AG04450 (cell line): ENCODE results near the gene LRRC53. TPM values are rescaled to one million over a fixed set of nuclear protein-coding genes. Genes with fewer than 3 reads are reported as not detected.

Source experiments
- CTCF ChIA-PET: fragments of 300-600, 350-600 bp; formaldehyde crosslinking; extraction: SDS; loops from one replicate; lab custom pipeline; 2022; ENCODE audit warnings: antibody characterized with exemption, inconsistent platforms; lab: Charles Lee
- POLR2A ChIA-PET: fragments of 350-600 bp; formaldehyde crosslinking; extraction: SDS; loops from one replicate; lab custom pipeline; 2021; ENCODE audit warnings: antibody characterized with exemption, inconsistent platforms; lab: Yijun Ruan, JAX
- DNase-seq: peaks from one replicate; pipeline ENCODE4 v3.0.0-alpha.2; 2011; ENCODE audit warnings: low read depth, low spot score
- H3K27ac ChIP-seq: one replicate; pipeline ENCODE4 v1.5.1; 2012; ENCODE audit warnings: low read depth, low read length, control low read depth
- H3K27me3 ChIP-seq: one replicate; pipeline ENCODE4 v1.6.0; 2012; ENCODE audit warnings: low read length; ENCODE audit not compliant: control insufficient read depth, insufficient read depth
- H3K4me3 ChIP-seq: 2 replicates; pipeline ENCODE4 v1.5.1; 2011; ENCODE audit warnings: mild to moderate bottlenecking, low read depth, low read length, control low read depth
- H3K9me3 ChIP-seq: 2 replicates; pipeline ENCODE4 v1.5.1; 2012; ENCODE audit warnings: low read length; ENCODE audit not compliant: control insufficient read depth, insufficient read depth
- CTCF ChIP-seq: IDR thresholded peaks from 2 replicates; pipeline ENCODE4 v1.5.1; 2011; ENCODE audit warnings: low read depth, low read length, control low read depth, inconsistent platforms
- polyA plus RNA-seq: library from polyadenylated mRNA; depleted of rRNA; stranded (reverse); fragments of >200 nt; gene quantifications from 2 replicates; pipeline ENCODE4 v1.2.3, GENCODE V29; 2011

The LRRC53 gene
- polyA plus RNA-seq, 1 experiment: not detected

DNA sequence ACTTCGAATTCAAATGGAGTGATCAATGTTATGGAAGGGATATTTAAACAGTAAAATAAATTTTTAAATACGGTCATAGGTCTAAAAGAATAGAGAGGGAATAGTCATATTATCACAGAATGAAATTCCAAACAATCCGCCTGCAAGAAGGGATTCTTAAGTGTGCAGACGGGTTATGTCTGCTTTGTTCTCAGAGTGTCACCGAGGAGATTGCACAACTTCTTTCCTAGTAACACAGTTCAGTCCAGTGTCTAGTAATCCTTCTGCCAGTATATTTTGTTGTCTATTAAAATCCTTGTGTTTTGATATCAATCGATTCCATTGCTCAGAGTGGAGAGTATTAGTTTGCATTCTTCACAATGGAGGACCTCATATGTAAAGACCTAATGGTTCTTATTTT, 48.4 kb downstream of the LRRC53 start:
- CTCF ChIA-PET: no interaction called here
- Histone ChIP-seq H3K9me3 (peaks cover 7% of the 10 kb centered on the region), H3K27ac (no peak overlapping the region), H3K4me3 (no peak overlapping the region), H3K27me3 (no peaks in the 10 kb centered on the region)
- no peak for TF ChIP-seq CTCF
- no peak for DNase-seq
- POLR2A ChIA-PET: no interaction called here

DNA sequence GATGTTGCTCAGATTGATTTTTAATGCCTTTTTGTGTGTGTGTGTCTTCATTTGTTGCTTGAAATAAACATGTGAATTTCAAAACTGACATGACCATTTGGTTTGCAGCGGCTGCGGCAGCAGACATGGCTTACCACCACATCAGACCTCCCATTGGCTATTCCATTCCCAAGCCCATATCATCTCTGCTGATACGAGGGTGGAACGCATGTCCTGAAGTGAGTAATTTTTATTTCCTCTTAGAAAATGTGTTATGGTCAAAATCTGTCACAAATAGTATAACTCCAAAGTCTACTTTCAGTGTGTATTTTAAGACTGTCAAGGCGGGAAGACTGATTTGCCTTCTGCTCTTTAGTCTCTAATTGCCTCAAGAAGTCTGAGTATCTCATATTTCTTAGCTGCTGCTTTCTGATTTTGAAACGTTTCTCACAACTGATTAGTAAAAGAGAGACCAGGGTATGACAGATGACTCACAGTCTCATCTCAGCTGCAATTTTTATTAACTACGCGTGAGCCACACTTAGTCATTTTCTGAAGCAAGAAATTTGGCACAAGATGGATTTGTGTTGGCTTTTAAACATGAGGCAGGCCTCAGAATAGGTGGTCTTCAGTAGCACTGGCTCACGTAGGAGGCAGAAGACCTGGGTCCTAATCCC, 49.0 kb downstream of the LRRC53 start:
- no peaks in the 10 kb centered on the region for H3K27me3 ChIP-seq
- no peak overlapping the region for H3K4me3 ChIP-seq
- ChIA-PET POLR2A (no interaction called here), CTCF (interaction anchor here (0.7 kb wide), 1 partner anchor 11 kb away, joined by 6 read pairs; no protein-coding TSS in a partner anchor)
- no peak for DNase-seq
- TF ChIP-seq CTCF: no peak
- H3K27ac ChIP-seq: no peak overlapping the region
- H3K9me3 ChIP-seq: peaks cover 7% of the 10 kb centered on the region

DNA sequence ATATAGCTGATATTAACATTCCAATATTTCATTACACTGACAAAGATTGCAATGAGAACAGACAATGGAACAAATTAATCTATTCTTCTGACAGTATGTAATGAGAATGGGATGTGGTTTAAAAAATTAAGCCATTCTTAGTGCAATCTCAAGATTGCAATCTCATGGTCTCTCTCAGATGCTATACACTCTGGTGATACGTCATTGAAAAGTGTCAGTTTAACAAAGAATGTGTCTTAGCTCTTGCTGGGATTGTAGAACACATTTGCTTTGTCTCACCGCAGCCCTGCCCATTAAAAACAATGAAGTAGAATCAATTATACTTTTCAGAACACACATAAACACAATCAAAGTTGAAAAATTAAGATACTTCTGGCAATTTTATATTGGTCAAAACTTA, 55.2 kb downstream of the LRRC53 start:
- no peak overlapping the region for H3K4me3 ChIP-seq
- no peaks in the 10 kb centered on the region for H3K9me3 ChIP-seq
- POLR2A ChIA-PET: no interaction called here
- no peaks in the 10 kb centered on the region for H3K27me3 ChIP-seq
- no peak overlapping the region for H3K27ac ChIP-seq
- CTCF ChIA-PET: interaction anchor here (3.5 kb wide), 1 partner anchor 12 kb away, joined by 19 read pairs; no protein-coding TSS in a partner anchor
- no peak for TF ChIP-seq CTCF
- no peak for DNase-seq

GRCh38 chr1:74455390-74455789, 57.0 kb downstream of the LRRC53 start:
- Histone ChIP-seq H3K27me3 (no peaks in the 10 kb centered on the region), H3K4me3 (no peak overlapping the region), H3K9me3 (no peaks in the 10 kb centered on the region), H3K27ac (no peak overlapping the region)
- CTCF ChIA-PET: interaction anchor here (1.4 kb wide), 1 partner anchor 14 kb away, joined by 3 read pairs; no protein-coding TSS in a partner anchor
- POLR2A ChIA-PET: no interaction called here
- DNase-seq: no peak
- TF ChIP-seq CTCF: no peak

DNA sequence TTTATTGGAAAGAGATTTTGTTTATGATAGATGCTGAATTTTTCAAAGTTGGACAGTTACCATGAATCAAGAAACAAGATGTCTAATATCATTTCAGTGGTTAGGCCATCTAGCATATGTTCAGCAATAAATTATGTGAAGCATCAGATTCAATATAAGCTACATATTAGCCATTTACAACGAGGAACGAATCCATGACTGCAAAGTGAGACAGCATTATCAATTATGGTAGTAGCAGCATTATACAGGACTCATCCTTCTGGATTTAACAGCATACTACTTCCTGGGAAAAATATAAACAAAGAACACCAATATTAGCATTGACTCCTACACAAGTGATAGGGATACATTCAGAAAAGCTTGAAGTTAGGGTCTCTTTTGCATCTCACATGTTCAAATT, 59.1 kb downstream of the LRRC53 start:
- TF ChIP-seq CTCF: no peak

More for the DNA sequence above, 59.1 kb downstream of the LRRC53 start:
- H3K27ac ChIP-seq: no peak overlapping the region
- H3K27me3 ChIP-seq: no peaks in the 10 kb centered on the region
- POLR2A ChIA-PET: no interaction called here
- no peak overlapping the region for H3K4me3 ChIP-seq
- CTCF ChIA-PET: no interaction called here
- no peaks in the 10 kb centered on the region for H3K9me3 ChIP-seq
- DNase-seq: no peak
